HG03354 (cell line): Measurements from ENCODE around the gene CBFA2T3.
"Not testable (repeated sequence)": the region's sequence is repeated elsewhere in the genome, so short reads cannot be mapped to it uniquely, and the experiment has no call there.

Source experiments
- ATAC-seq: cut with Tn5 transposase; IDR thresholded peaks from one replicate; pipeline ENCODE4 v1.9.1; 2021; ENCODE audit warnings: mild to moderate bottlenecking; ENCODE audit not compliant: unreplicated experiment, poor library complexity, severe bottlenecking

The CBFA2T3 gene

GRCh38 chr16:88900662-88901052 lies 76.3 kb downstream of the CBFA2T3 start:
- ATAC-seq: no peak

DNA sequence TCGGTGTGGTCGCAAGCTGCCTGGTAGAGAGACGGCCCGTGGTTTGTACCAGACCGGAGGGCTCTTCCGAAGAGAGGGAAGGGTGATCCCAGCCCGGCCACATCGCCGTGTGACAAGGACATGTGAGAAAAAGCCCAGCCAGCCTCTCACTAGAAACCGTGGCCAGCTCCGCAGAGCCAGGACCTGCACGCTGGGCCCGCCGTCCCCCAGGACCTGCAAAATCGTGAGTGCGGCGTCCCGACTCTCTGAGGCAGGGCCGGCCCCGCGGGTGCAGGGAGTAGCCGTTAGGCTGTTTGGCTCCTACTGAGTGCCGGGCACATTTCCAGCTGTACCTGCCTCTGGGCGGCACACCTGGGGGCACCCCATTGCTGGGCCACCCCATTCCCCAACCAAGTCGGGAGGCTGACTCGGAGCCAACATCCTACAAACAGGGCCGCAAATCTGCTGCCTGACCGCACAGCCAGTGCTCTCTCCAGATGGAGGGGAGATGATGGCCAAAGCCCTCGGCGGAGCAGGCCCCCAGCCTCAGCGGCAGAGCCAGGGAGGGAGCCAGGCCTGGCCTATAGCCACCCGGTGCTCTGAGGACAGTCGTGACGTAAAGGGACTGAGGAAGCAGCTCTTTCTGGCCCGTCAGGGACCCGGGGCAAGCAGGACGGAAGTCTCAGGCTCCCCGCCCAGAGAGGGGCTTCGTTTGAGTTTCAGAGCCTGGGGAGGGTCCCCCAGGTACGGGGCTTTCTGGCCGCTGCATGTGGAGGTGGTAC lies 76.9 kb downstream of the CBFA2T3 start:
- no peak for ATAC-seq

GRCh38 chr16:88897696-88898425 lies 79.1 kb downstream of the CBFA2T3 start:
- no peak for ATAC-seq

- no peak for ATAC-seq
These were observed 80.6 kb downstream of the CBFA2T3 start for GRCh38 chr16:88896238-88897070.

DNA sequence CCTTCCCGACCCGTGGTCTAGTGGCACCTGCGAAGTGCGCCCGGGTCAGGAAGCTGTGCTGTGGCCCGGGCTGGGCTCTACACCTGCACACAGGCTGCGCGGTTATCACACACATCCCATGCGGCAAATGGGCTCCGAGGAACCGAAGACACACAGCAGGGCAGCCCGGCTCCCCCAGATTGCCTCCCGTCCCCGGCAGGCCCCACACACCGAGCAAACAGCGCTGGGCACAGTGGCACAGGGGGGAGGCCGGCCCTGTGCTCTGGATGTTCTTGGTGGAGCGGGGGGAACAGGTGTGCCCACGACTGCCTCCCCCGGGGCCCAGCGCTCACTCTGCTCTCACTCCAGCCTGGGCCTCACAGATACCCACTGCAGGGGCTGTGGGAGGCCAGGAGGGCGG lies 81.7 kb downstream of the CBFA2T3 start:
- ATAC-seq: no peak

GRCh38 chr16:88894681-88895300 lies 82.2 kb downstream of the CBFA2T3 start:
- no peak for ATAC-seq

DNA sequence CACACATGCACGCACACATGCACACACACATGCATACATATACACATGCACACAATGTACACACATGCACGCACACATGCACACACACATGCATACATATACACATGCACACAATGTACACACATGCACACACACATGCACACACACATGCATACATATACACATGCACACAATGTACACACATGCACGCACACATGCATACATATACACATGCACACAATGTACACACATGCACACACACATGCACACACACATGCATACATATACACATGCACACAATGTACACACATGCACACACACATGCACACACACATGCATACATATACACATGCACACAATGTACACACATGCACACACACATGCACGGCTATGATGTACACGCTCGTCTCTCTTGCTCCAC lies 82.7 kb downstream of the CBFA2T3 start:
- ATAC-seq: not testable (repeated sequence)

GRCh38 chr16:88893127-88893968 lies 83.7 kb downstream of the CBFA2T3 start:
- ATAC-seq: no peak

GRCh38 chr16:88892065-88892464 lies 84.9 kb downstream of the CBFA2T3 start:
- no peak for ATAC-seq

DNA sequence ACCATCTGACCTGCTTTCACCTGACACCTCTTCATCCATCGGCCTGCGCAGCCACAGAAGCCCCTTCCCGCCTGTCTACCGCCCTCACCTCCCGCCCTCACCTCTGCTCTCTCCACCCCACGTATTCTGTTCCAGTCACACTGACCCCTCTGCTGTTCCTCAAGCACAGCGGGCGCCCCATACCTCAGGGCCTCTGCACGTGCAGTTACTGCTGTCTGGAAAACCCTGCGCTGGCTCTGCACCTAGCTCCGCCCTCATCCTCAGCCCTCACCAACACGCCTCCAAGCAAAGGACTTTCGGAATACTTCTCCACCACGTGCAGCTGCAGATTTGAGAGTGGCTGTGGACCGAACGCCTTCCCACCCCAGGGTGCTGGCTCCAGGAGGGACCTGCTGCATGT lies 85.9 kb downstream of the CBFA2T3 start:
- ATAC-seq: no peak

DNA sequence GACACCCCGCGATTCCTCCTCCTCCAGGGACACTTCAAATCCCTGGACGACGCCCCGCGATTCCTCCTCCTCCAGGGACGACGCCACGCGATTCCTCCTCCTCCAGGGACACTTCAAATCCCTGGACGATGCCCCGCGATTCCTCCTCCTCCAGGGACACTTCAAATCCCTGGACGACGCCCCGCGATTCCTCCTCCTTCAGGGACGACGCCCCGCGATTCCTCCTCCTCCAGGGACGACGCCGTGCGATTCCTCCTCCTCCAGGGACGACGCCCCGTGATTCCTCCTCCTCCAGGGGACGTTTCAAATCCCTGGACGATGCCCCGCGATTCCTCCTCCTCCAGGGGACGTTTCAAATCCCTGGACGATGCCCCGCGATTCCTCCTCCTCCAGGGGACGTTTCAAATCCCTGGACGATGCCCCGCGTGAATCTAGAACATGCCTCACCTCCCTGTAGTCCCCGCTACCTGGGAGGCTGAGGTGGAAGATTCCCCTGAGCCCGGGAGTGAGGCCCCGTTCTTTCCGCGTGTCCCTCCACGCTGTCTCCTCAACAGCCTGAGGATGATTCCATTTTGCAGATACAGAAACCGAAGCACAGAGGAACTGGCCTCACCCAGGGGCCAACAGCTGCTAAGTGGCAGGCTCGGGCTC lies 87.2 kb downstream of the CBFA2T3 start:
- ATAC-seq: not testable (repeated sequence)

GRCh38 chr16:88888461-88889387 lies 88.3 kb downstream of the CBFA2T3 start:
- ATAC-seq: no peak

- ATAC-seq: no peak
These were observed 89.0 kb downstream of the CBFA2T3 start for GRCh38 chr16:88888057-88888456.

DNA sequence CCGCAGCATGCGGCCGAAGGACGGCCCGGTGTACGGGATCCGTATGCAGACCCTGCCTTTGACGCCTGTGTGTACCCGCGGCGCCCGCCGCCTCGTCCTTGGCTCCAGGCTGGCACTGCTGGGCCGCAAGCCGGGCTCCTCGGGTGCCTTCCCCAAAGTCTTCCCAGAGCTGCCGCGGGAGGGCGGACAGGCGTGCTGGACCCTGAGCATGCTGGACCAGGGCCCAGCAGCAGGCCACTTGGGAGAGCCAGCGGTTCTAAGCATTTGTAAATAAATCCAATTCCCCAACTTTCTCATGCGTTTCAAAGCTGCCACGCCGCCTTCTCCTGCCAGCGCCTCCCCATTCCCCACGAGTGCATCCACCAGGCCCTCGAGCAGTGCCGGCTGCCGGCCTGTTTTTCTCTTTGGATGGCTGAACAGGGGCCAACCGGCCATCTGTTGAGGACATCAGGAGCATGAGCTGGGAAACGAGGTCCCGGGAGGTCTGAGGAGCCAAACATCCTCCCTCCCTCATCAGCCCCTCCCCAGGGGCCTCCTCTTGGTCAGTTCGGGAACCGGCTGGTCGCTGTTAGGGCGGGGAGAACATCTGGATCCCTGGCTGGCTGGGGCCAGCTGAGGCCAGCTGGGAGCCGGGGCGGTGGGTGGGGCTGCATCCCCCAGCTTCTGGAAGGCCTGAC lies 90.0 kb downstream of the CBFA2T3 start:
- ATAC-seq: no peak

DNA sequence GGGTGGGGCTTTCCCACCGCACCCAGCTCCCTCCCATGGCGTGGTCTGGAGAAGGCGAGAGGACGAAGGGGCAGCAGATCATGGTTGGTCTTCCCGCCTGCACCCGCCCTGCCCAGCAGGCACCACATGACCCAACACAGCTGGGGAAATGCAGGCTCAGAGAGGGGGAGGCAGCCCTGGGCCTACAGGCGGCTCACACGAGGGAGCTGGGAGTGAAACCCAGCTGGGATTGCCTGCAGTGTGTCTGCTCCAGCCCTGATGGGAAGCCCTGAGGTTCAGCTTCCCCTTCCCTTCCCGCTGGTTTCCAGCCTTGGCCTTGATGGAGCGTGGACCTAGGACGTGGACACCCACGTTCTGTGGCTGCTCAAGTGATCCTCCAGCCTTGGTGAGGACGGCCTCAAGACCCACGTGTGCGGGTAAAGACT lies 90.6 kb downstream of the CBFA2T3 start:
- no peak for ATAC-seq

DNA sequence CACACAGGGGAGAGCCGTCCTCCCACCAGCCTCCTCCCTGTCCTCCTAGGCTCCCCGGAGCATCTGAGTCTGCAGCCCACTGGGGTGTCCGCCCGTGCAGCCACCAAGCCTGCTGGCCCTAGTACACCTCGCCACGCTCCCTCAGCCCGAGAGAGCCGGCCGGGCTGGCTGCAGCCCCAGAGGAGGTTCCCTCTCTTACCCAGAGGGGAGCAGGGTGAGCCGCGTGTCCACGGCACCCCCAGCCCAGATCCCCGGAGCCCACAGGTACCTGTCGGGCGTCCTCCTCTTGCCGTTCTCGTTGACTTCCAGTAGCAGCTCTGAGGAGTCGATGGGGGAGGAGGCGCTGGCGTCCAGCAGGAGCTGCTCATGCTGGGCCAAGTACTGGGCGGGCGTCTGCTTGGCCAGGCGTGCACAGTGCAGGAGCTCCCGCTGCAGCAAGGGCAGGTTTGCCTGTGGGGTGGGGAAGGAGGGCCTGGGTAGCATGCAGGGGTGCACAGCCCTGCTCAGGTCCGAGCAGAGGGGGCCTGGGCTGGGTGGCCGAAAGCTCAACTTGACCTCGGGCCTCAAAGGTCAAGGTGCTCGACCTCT lies 91.2 kb downstream of the CBFA2T3 start:
- no peak for ATAC-seq
